OCI-LY3 (cell line): ENCODE measurements around the gene POU2F1.

Experiments
- CTCF ChIP-seq: fragments of 200-600, 300-600 bp; sonication (generic); IDR thresholded peaks from 2 replicates; pipeline ENCODE4 v1.5.1; 2014; ENCODE audit warnings: antibody characterized with exemption, low read length, low read depth
- EZH2phosphoT487 ChIP-seq: fragments of 200-600 bp; shearing (Covaris generic); IDR thresholded peaks from 2 replicates; pipeline ENCODE4 v1.6.1; 2018; ENCODE audit warnings: antibody characterized with exemption, mixed run types, low read depth

GRCh38 chr1:167332503-167332902 is 111.8 kb downstream of the POU2F1 start:
- TF ChIP-seq CTCF (no peak), EZH2phosphoT487 (no peak)
